Measurements from ENCODE around the gene SPESP1.

DNA sequence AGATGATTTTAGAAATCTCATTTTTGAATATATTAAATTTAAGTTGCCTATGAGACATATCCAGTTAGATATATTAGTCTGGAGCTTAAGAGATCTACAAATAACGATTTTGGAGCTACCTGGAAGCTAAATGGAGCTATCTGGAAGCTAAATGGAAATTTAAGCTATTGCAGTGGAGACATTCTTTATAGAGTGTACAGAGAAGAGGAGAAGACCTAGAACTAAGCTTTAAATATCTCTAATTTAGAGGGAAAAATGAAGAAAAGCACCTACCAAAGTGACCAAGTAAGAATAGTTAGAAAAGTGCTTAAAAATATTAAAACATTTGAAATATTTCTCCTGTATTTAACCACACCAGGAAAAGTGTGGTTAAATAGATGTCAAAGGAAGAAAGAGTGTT is 28.3 kb downstream of the SPESP1 start:
- no peak for TF ChIP-seq CTCF (IDR thresholded peaks at IDR 0.05)
- no peak for TF ChIP-seq POLR2A (IDR thresholded peaks at IDR 0.05)

All from thyroid gland (tissue), 4 donors.